ENCODE data around the gene DUSP12.

- no peak for TF ChIP-seq CTCF (IDR thresholded peaks at IDR 0.05)
- TF ChIP-seq ZNF138 (CRISPR knock-in tag; conservative IDR thresholded peaks at IDR 0.05), result no peak
- no peak for TF ChIP-seq USF2 (CRISPR knock-in tag; IDR thresholded peaks at IDR 0.05)
- no peak for TF ChIP-seq MLX (CRISPR knock-in tag; IDR thresholded peaks at IDR 0.05)
- TF ChIP-seq, protein P1, sequence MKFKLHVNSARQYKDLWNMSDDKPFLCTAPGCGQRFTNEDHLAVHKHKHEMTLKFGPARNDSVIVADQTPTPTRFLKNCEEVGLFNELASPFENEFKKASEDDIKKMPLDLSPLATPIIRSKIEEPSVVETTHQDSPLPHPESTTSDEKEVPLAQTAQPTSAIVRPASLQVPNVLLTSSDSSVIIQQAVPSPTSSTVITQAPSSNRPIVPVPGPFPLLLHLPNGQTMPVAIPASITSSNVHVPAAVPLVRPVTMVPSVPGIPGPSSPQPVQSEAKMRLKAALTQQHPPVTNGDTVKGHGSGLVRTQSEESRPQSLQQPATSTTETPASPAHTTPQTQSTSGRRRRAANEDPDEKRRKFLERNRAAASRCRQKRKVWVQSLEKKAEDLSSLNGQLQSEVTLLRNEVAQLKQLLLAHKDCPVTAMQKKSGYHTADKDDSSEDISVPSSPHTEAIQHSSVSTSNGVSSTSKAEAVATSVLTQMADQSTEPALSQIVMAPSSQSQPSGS (CRISPR knock-in tag; IDR thresholded peaks at IDR 0.05; ENCODE audit: borderline replicate concordance, low read depth), result no peak
- no peak for TF ChIP-seq ZSCAN18 (CRISPR knock-in tag; IDR thresholded peaks at IDR 0.05)
- TF ChIP-seq CREB1 (CRISPR knock-in tag; IDR thresholded peaks at IDR 0.05), result no peak
- no peak for TF ChIP-seq RELA (CRISPR knock-in tag; IDR thresholded peaks at IDR 0.05; ENCODE audit: borderline replicate concordance)
- no peak for TF ChIP-seq ZNF423 (CRISPR knock-in tag; IDR thresholded peaks at IDR 0.05)
- no peak for TF ChIP-seq SP1 (CRISPR knock-in tag; conservative IDR thresholded peaks at IDR 0.05)
- no peak for TF ChIP-seq ATF1 (CRISPR knock-in tag; IDR thresholded peaks at IDR 0.05)
- no peak for TF ChIP-seq NR2C2 (CRISPR knock-in tag; IDR thresholded peaks at IDR 0.05)
Observed at GRCh38 chr1:161733526-161733925, 16.1 kb upstream of the DUSP12 start.
